ENCODE data around the gene VAV2.

Gene VAV2

DNA sequence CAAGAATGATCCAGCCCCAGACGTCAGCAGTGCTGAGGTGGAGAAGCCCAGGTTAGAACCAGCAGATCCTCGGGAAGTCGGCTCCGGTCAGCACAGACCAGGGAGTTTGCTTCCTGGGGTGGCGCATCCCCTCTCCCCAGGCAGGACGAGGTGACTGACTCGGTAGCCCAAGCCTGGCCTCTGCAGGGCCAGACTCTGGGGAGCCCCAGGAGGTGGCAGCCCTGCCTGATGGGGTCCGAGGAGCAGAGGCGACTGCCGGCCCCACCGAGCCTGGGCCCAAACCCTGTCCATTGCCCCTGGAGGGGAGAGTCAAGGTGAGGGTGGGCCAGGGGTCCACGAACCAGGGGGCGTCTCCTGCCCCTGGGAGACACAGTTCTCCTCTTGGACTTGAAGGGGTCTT, 201.1 kb downstream of the VAV2 start:
- DNase-seq = no peak

DNA sequence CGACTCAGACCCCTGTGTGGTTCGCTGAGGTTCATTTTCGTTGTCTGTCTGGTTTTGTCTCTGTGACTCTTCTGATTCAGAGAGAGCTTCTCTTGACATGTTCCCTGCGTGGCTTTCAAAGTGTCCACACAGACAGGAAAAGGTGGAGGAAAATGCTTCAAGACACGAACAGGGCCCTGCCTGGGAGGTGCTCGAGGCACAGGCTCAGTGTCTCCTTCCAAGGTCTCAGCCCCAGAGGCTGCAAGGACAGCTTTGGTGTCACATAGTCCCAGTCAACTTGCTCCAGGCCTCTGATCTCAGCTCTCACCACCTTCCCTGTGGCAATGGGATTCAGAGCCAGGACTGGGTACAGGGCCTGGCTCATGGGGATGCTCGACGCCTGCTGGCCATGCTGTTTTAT, 202.3 kb downstream of the VAV2 start:
- no peak for DNase-seq

DNA sequence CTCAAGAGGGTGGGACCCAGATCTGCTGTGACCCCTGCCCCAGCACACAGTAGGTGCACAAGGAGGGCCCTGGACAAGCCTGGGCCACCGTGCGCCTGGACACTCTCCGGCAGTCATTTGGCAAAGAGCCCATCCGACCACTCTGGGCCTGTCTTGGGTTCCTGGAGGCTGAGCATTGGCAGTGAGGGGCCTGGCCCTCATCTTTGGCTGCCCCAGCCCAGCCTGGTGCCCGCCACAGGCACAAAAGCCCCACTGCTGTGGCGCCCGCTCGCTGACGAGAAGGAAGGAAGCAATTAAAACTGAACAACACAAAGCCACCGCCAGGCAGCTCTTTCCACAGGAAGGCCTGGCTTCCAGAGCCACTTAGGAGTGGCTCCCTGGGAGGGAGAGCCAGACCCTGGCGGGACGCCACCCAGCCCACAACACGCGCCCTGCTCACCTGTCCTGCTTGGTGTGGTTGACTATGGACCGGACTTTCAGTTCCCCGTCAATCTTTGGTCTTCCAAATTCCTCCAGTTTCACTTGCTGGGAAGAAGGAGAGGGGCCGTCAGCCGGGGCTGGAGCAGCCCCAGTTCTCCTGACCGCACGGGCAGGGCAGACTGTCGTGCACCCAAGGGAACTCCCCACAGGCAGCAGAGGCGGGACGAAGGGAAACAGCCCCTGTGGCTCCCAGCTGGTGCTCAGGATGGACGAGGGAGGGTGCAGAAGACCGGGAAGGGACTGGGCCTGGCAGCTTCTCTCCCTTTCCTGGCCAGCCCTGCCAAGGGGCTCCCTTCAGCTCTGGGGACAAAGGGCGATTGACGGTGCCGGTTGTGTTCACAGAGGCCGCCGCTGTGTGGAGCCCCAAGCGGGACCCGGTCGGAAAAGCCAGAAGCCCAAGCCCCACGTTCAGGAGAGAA, 203.1 kb downstream of the VAV2 start:
- no peak for DNase-seq

DNA sequence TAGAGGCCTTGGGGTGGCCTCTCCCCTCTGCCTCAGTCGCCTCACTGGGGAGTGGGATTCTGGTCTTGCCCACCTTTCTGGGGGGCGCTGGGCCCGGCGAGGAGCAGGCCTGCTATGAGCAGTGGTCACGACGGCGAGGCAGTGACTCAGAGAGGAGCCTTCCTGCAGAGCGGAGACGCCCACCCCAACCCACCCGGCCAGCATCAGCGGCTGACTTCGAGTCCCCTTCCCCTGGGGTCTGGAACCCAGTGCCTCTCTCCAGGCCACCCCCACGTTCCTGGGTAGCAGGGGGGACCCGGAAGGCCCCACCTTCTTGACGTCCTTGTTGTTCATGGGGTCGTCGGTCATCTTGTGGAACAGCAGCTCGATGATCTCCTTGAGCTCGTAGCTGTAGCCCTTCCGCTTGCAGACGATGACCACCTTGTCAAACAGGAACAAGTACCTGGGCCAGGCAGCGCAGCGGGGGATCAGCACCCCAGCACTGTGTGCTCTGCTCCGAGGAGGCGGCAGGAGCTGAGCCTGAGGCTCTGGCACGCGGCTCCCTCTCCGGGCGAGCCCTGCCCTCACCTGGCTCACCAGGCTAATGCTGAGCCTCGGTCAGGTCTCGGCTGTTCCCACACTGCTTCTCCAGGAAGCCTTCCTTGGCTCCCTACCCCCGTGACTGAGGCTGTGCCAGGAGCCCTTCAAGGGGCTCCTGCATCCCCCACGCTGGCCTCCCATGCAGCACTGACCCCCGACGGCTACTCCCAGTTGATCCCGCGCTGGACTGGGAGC, 203.9 kb downstream of the VAV2 start:
- DNase-seq = no peak

DNA sequence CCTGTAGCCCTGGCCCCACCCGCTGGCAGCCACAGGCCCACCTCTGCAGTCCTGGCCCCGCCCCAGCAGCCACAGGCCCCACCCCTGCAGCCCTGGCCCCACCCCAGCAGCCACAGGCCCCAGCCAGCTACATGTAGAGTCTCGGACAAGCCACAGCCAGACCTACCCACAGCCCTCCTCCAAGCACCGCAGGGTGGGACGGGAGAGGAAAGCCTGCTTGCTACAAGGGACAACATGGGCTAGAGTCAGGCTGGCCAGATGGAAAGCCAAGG, 204.4 kb downstream of the VAV2 start:
- no peak for DNase-seq

DNA sequence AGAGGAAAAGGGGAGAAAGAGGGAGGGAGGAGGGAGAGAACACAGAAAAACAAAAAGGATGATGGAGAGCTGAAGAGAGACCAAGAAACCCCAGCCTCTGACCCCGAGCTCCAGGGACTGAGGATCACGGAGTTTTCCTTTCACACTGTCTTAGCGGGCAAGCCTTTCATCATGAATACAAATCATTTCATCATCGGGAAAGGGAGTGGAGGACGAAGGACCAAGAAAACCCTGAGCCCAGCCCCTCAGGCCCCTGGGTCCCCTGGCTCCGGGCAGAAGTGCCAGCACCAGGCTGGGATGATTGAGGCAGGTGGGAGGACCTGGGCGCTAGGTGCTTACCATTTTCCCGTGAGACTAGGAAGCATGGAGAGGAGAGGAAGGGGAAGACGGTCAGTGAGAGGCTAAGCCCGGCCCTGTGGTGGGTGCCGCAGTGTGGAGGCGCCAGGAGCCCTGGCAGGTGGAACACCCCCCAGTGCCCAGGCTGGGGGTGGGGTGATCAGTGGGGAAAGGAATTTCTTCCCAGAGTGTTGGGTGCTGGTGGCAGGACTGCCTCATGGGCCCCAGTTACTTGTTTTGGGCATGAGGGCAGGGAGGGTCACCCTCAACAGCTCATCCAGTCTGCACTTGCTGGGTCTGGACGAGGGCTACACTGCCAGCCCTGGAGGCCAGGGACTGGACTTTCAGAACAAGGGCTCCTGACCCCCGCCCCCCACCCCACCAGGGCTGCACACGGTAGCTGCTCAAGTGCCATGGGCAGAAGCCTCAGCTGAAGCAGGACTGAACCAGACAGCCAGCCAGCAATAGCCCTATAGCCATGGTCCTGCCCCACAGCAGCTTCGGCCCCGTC, 205.0 kb downstream of the VAV2 start:
- DNase-seq = no peak

DNA sequence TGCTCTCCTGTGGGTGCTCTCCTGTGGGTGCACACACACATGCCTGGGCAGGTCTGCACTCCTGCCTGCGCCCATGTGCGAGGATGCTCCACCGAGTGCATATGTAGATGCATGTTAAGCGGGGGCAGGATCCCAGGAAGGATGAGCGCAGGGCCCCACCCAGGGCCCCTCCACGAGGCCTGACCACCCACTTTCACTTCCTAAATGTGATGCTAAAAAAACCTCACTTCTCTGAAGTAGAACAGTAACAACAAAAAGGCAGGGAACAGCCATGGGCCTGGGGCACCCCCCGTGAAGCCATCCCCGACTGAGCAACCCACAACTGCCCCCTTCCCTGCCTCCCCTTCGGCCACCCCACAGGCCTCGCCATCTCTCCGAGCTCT, 205.8 kb downstream of the VAV2 start:
- DNase-seq = no peak

DNA sequence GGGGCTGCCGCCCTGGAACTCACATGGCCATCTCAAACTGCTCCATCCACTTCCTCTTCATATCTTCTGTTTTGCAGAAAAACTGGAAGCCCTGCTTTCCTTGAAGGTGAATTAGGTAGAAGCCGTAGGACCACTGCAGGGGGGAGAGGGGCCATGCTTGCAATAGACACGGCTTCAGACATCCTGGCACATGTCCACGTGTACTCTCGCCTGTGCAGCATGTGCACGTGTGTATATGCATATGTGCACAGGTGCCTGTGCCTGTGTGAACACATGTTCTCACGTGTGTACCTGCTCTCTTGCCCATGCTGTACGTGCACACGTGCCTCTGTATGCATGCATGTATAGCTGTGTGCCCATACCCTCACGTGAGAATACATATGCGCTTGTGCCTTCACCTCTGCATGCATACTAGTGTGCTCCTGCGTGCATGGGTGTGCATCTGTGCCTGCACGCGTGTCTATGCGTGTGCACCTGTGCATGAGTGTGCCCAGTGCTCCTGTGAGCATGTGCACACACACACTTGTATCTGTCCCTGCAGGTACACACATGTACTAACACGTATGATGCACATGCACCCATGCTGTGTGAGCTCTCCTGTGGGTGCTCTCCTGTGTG, 206.3 kb downstream of the VAV2 start:
- no peak for DNase-seq

DNA sequence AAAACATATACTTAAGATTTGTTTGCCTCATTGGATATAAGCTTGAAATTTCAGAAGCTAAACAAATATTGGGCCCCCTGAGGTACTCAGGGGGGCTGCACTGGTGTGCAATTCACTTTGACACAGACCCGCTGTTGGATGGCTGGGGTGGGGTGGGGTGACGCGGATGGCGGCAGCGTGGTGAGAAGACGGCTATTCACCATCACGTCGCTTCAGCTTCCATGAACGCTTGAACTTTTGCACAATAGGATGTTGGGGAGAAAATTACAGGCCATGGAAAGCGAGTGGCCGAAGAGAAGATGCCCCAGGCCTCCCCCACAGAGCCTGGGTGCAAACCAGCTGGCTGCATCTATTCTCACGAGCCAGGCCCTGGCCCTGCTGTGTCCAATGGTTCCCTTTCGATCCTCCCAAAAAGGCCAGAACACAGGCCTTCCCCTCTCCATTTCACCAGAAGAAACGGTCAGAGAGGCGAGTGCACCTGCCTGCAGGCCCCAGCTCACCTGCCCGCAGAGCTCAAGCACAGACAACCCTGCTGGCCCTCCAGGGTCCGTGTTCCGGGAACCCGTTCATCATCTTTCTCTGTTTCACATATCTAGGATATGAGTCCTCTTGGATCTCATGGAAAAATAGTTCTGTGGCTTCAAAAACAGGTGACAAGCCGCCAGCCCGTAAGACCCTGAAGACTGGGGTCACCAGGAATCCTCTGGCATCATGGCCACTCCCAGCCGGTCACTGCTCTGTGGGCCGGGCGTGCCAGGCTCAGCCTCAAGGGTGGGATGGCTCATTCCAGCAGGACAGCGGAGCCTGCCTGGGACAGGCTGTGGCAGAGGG, 207.2 kb downstream of the VAV2 start:
- DNase-seq = no peak

DNA sequence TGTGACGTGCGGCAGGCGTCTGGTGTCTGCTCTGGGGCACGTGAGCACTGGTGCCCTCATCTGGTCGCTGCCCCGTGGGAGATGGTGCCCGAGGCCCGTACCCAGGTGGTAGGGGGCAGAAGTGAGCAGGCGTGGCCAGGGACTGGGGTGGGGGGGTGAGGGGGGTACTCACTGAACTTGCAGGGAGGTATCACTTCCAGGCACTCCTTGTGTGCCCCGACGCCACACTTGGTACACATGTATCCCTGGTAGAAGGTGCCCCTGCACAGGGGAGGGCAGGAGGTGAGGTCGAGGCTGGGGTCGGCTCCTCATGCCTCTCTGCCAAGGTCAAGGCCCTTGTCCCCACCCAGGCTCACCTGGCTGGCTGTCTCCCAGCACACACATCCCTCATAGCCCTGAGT, 208.8 kb downstream of the VAV2 start:
- DNase-seq = no peak

DNA sequence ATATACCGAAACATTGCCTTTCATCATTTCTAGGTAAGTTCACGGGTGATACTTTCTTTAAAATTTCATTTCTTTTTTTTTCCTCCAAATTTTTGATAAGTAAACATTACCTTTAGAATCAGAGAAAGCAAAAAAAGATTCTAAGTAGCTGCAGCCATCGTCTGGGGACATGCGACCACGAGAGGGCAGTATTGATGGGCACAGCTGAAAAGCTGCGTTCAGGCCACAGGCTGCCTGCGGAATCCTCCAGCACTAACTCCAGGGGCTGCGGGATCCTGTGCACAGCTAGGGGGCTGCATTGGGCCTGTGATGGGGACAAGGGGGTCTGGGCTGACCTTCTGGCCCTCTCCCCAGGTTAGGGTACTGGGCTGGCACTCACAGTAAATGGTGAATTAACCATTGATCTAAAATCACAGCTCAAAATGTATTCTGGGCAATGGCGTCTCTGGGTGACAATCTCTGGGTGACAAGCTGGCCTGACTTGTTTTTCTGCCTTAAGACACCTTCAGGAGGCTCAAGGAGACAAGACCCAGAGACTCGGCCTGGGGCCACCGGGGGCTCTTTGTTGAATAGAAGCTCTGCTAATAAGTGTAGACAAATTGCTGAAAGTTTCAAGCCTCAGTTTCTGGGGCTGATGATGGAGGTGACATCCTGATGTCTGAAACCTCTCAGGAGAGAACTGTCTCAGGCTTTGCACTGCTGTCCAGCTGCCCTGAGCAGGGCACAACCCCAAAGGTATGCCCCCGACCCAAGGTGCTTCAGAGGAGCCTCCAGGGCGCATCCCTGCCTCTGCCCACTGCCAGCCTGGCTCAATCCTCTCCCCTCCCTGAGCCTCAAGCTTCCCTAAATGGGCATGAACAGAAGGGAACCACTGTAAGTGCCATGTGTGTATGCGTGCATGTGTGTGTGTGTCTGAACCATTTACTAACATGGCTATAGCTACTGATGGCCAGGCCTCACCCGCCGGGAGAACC, 209.7 kb downstream of the VAV2 start:
- no peak for DNase-seq

DNA sequence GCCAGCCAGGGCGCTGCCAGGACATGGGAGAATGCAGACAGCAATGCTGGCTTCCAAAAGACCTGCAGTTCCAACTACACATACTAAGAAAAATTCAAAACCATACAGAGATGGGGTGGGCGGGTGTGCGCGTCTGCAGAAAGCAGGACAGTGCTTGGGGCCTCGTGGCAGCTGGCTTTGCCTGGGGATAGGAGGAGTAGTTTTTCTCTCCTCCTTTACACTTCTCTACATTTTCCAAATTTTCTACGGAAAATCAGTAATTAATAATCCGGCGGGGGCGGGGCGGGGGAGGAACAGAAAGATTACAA, 210.3 kb downstream of the VAV2 start:
- DNase-seq = no peak

DNA sequence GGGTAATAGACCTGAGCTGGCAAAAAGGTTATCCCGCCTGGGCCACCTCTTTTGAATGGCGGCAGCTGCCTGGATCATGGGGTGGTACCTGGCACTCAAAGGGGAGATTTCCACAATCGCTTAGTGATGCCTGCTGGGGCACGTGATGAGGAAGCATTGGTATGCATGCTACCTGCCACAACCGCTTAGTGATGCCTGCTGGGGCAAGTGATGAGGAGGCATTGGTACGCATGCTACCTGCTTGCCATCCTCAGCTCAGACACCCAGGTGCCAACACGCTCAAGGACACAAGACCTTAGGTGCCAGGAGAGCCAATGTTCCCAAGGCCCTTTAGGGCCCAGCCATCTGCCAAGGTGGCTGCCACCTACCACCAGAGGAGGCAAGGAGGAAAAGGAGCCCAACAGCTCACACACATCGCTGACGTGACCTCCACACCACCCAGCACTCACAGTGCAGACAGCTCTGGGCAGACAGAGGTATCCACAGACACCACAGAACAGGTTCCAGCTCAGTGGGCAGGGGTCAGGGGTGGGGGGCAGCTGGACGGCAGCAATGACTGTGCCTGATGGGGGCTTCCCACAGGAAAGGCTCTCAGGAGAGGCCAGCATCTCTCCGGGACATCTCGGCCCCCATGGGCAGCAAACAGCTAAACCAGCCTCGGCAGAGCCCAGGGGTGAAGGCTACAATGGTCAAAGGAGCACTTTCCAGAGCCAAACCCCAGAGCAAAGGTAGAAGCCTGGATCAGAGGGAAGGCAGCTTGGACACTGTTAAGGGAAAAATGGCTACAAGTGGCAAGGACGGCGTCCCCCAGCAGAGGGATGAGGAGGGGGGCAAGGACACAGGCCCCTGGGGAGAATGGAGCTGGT, 210.9 kb downstream of the VAV2 start:
- DNase-seq = no peak

DNA sequence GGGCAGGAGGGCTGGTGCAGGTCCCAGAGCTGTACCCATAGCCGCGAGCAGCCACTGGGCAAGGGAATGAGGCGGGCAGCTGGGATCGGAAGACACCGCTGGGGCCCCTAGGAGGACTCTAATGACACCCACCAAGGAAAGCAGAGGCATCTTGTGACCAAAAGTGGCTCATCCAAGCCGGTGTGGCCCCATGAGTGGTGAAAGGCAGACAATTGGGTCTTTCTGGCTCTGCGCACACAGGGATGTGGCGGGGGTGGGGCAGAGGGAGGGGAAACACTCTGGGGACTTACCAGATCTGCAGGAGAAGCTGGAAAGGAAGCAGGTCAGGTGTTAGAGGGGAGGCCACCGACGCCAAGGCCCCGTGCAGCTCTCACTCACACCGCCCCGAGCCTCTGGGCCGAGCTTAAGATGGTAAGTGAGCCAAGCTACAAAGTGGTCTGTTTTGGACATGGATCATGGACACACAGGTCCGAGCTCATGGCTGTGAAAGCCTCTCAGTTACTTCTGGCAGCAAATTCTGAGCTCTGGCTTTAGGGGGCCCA, 211.6 kb downstream of the VAV2 start:
- DNase-seq = no peak

DNA sequence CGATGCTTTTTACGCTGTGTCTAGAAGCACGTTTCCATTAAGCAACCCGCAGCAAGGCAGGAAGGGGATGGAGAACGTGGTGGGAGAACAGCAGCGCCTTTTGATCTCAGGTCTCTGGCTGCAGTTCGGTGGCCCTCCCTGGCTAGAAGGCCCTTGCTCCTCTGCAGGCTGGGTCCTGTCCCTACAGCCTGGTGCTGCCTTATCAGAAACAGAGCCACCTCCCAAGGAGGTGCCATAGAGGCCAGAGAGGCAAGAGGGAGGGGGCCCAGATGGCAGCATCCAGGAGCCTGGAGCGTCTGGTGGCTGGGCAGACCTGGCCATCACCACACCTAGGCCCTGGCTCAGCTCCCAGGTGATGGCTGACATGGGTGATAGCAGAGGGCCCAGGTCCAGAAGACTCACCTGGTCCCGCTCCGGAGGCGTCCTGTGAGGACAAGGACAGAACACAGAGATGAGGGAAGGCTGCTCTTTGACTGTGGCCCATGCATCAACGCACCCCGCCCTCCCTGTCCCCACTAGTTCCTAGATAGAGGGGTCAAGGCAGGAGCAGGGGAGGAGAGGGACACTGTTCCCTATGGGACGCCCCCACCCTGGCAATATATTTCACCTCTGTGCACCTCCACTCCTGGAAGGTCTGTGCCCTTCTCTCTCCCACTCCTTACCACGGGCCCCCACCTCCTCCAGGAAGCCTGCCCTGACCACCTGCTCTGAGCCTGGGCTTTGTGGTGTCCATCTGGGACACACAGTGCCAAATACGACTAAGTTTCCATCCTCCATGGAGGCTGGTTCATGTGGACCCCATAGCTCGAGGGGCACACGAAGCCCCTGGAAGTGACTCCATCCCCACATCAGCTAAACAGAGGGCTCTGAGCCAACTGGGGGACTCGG, 212.4 kb downstream of the VAV2 start:
- no peak for DNase-seq

DNA sequence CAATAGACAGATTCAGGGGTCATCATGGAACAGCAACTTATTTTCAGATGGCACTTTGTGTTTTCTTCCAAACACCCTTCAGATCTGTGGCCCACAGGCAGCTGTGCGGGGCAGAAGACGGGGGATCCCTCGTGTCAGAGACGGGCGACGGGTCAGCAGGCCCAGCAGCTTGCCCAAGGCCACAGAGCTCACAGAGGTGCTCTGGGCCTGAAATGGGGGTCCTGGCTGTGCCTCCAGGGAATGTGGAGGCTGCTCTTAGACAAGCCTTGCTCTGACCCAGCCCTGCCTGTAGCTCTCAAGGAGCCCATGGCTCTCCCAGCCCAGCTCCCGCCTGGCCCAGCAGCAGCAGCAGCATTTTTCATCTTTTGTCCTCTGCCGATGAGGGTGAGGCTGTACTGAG, 213.0 kb downstream of the VAV2 start:
- DNase-seq = no peak

DNA sequence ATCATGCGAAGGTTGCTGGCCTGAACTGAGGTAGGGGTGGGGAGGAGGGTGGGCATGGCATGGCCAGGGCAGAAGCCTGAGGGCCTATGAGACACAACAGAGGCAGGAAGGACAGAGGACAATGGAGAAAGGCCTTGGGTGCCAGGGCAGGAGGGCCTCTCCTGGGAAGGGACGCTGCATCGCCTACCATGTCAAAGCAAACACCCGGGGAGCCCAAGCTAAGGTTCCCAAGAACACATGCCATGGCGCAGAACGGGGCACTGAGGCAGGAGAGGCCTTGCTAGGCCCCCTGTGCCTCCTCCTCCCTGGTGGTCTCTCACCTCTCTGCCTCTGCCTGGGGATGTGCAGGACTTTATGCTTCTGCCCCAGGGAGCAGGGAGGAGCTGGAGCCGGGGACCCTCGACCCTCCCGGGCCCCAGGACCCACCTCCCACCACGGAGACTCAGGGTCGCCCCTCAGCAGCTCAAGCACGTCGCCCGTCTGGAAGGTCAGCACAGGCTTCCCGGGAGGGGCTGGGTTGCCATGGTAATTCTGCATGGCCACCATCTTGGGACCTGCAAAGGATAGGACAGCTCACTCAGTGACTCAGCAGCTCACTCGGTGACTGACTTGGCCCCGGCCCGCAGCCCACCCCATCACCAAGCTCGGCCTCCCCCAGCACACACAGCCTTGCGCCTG, 213.6 kb downstream of the VAV2 start:
- DNase-seq = no peak

DNA sequence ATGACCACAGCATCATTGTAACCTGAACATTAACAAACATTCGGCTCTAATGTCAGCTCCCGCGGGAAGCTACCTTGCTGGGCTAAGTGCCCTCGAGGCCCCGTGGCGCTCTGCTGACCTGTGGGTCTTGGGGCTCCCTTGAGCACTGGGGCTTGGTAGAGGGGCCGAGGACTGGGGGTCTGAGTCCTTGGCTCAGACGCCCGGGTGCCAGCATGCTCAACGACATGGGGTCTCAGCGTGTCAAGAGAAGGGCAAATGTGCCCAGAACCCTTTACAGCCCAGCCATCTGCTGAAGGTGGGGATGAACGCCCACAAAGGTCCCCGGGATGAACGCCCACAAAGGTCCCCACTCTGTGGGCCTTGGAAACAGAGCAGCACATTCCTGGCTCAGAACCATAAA, 214.3 kb downstream of the VAV2 start:
- no peak for DNase-seq

All from GF-D8 (cell line).